HG02610 (cell line): Measurements from ENCODE around the gene PNLIPRP1.

Experiments
- ATAC-seq: cut with Tn5 transposase; IDR thresholded peaks from one replicate; pipeline ENCODE4 v1.9.1; 2021; ENCODE audit warnings: mild to moderate bottlenecking, moderate library complexity; ENCODE audit not compliant: unreplicated experiment

Gene PNLIPRP1

GRCh38 chr10:116629340-116629739 is 38.6 kb downstream of the PNLIPRP1 start:
- no peak for ATAC-seq

GRCh38 chr10:116630020-116630419 is 39.3 kb downstream of the PNLIPRP1 start:
- no peak for ATAC-seq

DNA sequence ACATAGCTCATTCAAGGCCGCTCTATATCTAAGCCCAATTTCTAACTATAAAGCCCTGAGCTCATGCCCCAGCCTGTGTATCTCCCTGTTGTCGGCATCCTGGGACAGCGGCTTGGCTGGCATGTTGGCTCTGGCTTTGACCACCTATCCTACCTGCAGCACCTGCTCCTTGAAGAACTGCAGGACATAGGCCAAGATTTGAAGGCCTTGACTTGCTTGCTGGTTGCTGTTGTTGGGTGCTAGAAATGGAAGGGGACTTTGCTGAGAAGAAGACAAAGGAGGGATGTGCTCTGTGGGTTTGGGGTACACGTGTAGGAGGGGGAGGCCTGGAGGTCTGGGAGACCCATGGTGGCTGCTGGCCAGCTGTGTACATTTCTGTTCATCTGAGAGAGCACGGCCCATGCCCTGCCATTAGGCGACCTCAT is 41.1 kb downstream of the PNLIPRP1 start:
- no peak for ATAC-seq

DNA sequence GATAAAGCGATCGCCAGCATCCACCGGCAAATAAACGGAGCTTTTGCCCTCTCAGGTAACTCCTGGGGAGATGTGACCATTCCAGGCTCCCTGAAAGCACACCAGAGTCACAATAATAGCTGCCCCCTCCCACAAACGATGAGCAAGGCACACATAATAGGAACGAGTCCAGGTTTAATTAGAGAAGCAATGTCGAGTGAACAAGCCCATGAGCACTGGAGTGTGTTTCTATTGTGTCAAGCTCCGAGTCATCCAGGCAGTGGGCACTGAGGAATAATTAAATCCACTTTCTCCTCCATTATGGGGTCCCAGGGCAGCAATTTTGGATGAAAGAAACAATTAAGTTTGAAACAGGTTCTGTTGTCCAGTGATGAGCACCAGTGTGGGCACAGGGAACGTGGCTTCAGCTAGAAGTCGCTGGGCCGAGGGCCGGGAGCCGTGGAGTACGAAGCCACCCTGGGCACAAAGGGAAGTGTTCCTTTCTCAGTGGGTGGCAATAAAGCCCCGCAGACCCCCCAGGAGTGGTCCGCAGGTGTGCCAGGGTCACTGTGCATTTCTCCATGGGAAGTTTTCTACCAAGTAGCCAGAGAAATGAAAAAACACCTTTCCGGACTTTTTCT is 41.9 kb downstream of the PNLIPRP1 start:
- no peak for ATAC-seq

DNA sequence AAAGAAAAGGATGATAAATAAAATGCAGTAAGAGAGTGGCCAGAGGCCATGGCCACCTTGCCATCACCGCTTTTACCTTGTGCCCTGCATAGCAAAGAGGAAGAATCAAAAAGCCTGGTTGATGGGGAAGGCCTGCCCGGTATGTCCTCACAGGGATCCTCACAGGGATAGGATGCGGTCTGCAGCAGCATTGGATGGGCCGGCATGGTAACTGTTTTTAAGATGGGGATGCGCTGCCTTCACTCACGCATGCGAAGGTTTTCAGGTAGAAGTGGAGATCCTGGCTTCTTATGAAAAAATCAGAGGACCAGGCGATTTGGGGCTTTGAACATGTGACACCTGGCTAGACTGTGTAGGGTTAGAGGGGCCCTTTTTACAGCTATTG is 42.4 kb downstream of the PNLIPRP1 start:
- no peak for ATAC-seq

DNA sequence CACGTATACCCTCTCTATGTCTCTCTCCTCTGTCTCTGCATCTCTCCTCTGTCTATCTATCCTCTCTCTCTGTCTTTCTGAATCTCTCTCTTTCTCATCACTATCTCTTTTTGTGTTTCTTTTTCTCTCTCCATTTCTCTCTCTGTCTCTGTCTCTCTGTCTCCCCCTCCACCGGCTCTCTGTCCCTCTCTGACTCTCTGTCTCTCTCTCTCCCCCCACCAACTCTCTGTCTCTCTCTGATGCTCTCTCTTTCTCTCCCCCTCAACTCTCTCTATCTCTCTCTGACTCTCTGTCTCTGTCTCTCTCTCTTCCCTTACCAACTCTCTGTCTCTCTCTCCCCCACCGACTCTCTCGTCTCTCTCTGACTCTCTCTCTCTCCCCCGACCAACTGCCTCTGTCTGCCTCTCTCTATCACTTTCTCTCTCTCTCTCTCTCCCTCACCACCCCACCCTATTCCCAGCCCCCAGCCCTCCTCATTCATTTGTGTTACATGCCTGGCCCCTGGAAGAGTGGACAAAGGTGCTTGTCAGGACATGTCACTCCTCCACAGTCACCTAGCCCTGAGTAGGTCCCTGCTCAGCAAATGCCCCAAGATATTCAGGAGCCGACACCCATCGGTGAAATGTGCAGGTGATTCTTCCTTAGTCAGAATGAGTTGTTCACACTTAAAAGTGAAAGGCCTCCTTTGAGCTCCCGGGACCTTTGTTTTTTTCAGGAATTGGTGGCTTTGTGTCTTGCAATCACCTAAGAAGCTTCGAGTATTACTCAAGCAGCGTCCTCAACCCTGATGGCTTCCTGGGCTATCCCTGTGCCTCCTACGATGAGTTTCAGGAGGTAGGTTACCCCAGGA is 43.6 kb downstream of the PNLIPRP1 start:
- ATAC-seq: no peak

DNA sequence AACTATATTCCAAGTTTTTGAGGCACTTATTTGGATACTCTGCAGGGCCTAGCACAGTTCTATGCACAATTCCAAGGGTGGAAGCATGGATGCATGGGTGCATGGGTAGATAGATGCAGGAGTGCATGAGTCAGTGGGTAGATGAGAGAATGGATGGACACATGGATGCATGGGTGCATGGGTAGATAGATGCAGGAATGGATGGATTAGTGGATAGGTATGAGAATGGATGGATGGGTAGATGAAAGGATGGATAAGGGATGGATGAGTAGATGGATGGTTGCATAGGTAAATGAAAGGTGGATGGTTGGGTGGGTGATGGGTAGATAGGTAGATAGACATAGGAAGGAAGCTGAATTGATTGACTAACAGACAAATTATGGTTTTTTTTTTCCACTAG is 45.6 kb downstream of the PNLIPRP1 start:
- no peak for ATAC-seq

DNA sequence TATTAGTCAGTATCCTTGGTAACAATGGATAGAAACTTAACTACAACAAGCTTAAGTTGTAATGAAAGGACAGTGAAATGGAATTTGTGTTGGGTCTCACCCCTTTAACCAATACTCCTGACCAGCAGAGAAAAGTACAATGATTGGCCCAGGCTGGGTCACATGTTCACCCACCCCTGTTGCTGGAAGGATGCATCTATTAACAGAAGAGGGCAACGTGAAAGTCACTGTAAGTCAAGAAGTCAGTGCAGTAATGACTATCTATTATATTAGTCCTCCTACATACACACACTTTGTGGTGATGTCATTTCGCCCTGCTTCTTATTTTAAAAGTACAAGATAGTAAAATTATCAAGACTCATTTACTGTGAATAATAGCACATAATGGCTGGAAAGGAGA is 46.2 kb downstream of the PNLIPRP1 start:
- no peak for ATAC-seq

DNA sequence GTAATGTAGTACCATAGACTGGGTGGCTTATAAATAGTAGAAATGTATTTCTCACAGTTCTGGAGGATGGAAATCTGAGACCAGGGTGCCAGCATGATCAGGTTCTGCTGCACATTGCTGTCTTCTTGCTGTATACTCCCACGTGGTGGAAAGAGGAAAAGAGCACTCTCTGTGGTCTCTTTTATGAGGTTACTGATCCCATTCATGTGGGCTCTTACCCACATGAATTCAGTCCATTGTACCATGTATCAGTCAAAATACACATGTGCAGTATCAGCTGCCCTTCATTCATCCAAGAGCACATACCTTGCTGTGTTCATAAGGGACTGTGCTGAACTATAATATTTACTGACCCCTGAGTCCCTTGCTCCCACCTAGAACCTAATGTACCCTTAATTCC is 47.1 kb downstream of the PNLIPRP1 start:
- ATAC-seq: peak; percentile 38

- ATAC-seq: no peak
Observed at GRCh38 chr10:116646502-116646901, 55.7 kb downstream of the PNLIPRP1 start.

DNA sequence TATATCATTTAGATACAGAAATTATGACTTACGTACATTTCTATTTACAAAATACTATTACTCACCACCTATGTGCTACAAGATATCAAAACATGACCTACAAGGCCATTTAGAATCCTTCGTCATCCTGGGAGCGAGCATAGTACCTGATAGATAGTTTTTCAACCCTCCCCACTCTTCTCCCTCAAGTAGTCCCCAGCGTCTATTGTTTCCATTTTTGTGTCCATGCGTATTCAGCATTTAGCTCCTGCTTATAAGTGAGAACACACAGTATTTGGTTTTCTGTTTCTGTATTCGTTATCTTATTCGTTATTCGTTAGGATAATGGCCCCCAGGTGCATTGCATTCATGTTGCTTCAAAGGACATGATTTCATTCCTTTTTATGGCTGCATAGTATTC is 58.1 kb downstream of the PNLIPRP1 start:
- ATAC-seq: no peak

DNA sequence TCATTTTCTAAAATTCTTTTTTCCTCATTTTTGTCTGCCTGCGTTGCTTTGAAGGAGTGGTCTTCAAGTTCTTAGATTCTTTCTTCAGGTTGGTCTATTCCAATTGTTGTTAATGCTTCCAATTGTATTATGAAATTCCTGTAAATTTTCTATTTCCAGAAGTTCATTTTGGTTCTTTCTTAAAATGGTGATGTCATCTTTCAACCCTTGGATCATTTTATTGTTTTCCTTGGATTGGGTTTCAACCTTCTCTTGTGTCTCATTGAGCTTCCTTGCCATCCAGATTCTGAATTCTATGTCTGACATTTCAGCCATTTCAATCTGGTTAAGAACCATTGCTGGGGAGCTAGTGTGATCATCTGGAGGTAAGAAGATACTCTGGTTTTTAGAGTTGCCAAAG is 63.1 kb downstream of the PNLIPRP1 start:
- ATAC-seq: no peak

GRCh38 chr10:116654816-116655215 is 64.1 kb downstream of the PNLIPRP1 start:
- ATAC-seq: no peak

GRCh38 chr10:116655568-116655967 is 64.8 kb downstream of the PNLIPRP1 start:
- no peak for ATAC-seq

- ATAC-seq: no peak
Observed at GRCh38 chr10:116656044-116656443, 65.3 kb downstream of the PNLIPRP1 start.

- no peak for ATAC-seq
Observed at GRCh38 chr10:116657863-116658551, 67.2 kb downstream of the PNLIPRP1 start.
